CD4-positive, alpha-beta T cell treated with Interleukin-21 for 1 hour (primary cell): Measurements from ENCODE around the gene ADGRV1.
A peak's percentile ranks its signal among the peaks of the same experiment; 100 is the strongest.
"Not testable (repeated sequence)": the region's sequence is repeated elsewhere in the genome, so short reads cannot be mapped to it uniquely, and the experiment has no call there.

ENCODE experiments used
- DNase-seq: peaks from one replicate; pipeline ENCODE4 v3.0.0-alpha.2; 2020

The ADGRV1 gene

DNA sequence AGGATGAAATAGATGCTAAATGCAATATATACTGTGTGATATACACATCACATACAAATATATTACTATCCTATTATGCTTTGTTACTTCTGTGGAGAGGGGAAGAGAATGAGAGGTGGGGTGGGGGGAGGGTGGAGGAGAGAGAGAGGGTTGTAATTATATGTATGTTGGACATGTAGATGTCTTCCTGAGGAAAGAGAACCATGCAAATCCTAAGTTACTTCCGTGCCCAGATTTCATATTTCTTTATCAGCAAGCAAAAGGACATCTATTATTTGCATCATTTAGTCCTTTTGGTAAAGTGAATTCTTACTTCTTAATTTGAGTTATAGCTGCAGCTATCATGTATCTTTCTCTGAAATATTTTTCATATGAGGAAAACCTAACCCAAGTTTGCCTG, 187.5 kb downstream of the ADGRV1 start:
- no peak for DNase-seq

DNA sequence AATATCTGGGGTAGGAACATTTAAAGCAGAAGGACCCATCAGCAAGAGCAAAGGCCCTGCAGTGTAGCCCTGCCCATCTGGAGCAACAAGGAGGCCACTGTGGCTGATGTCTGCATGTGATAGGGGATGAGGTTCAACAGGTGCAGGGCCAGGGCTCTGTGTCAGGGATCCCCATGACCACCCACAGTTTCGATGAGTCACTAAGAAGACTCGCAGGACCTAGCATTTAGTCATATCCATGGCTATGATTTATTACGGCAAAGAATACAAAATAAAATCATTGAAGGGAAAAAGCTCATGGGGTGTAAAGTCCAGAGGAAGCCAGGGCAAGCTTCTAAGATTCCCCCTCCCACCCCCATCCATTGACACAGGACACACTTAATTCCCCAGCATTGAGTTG, 188.6 kb downstream of the ADGRV1 start:
- DNase-seq: no peak

DNA sequence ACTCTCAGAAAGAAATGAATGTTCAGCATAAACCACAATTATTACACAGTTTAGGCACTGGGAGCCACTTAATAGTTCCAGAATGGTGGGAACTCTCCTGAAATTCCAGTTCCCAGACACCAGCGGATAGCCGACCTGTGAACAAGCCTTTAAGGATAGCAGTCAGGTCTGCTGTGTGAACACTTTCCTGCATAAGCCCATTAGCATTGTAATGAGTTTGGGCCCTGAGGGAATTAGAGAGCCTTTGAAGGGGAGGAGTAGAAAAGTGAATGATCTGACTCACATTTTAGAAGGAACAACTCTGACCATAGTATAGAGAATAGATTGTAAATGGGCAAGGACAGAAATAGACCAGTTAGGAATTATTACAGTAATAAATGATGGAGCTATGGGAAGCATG, 189.1 kb downstream of the ADGRV1 start:
- DNase-seq: no peak

- DNase-seq: no peak
Observed at GRCh38 chr5:90759119-90759518, 200.5 kb downstream of the ADGRV1 start.

- no peak for DNase-seq
Observed at GRCh38 chr5:90767710-90768109, 209.1 kb downstream of the ADGRV1 start.

DNA sequence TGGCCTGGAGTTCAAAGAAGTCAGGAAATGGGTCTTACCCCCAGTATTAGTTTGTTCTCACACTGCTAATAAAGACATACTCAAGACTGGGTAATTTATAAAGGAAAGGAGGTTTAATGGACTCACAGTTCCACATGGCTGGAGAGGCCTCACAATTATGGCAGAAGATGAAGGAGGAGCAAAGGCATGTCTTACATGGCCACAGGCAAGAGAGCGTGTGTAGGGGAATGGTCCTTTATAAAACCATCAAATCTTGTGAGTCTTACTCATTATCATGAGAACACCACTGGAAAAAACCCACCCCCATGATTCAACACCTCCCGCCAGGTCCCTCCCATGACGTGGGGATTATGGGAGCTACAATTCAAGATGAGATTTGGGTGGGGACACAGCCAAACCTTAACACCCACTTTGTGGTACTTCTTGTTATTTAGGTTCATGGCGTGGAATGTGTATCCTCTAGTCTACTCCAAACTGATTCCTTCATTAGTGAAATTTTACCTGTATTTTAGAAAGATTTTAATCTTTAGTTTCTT, 211.5 kb downstream of the ADGRV1 start:
- DNase-seq: not testable (repeated sequence)

DNA sequence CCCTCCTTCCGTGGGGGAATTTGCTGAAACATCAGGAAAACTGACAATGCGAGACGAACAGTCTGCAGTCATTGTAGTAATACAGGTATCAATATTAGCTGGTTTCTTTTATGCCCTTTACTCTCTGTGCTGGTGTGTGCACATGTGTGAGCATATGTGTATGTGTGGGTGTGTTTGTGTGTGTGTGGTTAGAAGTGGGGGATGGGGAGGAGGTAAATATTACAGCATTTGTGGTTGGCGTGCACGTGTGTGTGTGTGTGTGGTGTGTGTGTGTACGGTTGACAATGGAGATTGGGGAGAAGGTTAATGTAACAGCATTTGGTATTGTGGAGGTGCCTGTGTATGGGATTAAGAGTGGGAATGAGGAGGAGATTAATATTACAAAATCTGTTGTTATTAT, 219.4 kb downstream of the ADGRV1 start:
- DNase-seq: no peak

- DNase-seq: peak; percentile 64
Observed at GRCh38 chr5:90783460-90784333, 225.1 kb downstream of the ADGRV1 start.

GRCh38 chr5:90786756-90787155, 228.2 kb downstream of the ADGRV1 start:
- DNase-seq: no peak

DNA sequence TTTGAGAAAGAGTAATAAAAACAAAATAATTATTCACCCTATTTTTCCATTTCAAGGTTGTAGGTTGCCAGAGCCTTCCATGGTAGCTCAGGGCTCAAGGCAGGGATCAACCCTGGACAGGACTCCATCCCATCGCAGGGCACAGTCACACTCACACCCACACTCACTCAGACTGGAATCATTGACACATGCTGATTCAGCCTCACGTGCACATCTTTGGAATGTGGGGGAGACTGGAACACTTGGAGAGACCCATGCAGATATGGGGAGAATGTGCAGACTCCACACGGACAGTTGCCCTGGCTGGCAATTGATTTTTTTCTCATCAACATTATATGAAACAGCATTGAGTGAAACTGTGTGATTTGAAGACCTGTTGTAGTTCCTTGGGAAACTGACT, 234.1 kb downstream of the ADGRV1 start:
- no peak for DNase-seq

DNA sequence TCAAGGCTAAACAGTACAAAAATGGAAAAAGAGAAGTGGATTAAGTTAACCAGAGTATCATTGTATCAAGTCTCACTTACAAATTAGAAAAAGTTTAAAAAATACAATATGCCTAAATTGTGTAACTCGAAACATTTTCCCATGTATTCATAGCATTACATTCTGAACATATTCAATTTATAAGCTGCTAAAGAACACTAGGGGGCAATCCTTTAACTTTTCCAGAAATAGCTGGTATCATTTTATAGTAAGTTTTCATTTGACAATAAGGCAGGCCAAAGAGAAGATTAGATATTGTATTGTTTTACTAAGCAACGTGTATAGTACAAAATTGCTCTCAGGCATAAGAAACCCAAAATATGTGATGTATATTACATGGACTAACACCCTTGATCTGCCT, 234.6 kb downstream of the ADGRV1 start:
- DNase-seq: no peak

DNA sequence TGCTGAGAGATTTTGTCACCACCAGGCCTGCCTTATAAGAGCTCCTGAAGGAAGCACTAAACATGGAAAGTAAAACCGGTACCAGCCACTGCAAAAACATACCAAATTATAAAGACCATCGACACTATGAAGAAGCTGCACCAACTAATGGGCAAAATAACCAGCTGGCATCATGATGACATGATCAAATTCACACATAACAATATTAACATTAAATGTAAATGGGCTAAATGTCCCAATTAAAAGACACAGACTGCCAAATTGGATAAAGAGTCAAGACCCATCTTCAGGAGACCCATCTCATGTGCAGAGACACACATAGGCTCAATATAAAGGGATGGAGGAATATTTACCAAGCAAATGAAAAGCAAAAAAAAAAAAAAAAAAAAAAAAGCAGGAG, 238.3 kb downstream of the ADGRV1 start:
- DNase-seq: not testable (repeated sequence)

GRCh38 chr5:90800082-90800481, 241.5 kb downstream of the ADGRV1 start:
- not testable (repeated sequence) for DNase-seq

DNA sequence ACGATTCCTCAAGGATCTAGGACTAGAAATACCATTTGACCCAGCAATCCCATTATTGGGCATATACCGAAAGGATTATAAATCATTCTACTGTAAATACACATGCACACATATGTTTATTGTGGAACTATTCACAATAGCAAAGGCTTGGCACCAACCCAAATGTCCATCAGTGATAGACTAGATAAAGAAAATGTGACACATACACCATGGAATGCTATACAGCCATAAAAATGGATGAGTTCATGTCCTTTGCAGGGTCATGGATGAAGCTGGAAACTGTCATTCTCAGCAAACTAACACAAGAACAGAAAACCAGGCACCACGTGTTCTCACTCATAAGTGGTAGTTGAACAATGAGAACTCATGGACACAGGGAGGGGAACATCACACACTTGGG, 241.9 kb downstream of the ADGRV1 start:
- not testable (repeated sequence) for DNase-seq

DNA sequence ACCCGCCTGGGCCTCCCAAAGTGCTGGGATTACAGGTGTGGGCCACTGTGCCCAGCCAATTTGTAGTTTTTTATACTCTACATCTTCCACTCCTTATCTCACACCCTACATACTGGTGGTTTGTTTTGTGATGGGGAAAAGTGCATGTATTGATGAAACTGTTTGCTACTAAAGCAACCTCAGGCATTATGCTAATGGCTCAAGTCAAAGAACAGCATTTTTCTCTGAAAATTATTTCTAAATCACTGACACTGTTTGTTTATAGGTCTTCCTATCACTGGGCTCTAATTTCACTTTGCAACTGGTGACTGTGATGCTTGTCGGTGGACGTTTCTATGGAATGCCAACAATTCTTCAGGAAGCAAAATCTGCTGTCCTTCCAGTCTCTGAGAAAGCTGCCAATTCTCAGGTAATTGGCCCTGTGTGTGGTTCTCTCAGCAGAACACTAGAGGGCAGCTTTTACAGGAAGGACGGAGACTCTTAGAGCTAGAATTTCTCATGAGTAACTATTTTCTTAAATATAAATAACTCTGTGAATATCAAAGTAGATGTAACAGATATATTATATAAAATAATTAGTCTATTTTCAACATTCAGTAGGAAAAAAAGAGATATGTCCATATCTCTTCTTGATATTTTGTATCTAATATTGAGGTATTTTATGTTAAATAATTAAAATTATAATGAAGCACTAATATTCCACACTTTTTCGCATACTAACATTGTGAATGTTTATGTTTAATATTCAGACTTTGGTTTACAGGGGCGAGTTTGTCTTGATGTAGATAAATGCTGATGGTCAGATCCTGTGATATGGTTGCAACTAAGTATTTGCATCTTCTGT, 244.1 kb downstream of the ADGRV1 start:
- peak; percentile 14 for DNase-seq

DNA sequence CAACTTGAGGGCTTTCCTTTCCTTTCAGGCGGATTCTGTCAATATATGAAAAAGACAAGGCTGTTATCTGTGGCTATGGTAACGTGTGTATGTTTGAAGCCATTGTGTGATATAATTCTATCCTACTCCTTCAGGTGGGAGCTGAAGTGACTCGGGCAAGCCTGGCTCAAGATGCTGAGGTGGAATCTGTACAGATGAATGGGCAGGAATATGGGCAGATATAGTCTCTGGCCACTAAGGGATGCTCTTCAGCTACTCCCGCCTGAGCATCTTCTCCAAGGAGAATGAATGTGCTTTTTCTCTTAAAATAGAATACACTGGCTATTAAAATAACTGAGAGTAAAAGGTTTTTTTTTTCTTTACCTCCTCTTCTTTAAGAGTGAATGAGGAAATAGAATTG, 244.8 kb downstream of the ADGRV1 start:
- no peak for DNase-seq

DNA sequence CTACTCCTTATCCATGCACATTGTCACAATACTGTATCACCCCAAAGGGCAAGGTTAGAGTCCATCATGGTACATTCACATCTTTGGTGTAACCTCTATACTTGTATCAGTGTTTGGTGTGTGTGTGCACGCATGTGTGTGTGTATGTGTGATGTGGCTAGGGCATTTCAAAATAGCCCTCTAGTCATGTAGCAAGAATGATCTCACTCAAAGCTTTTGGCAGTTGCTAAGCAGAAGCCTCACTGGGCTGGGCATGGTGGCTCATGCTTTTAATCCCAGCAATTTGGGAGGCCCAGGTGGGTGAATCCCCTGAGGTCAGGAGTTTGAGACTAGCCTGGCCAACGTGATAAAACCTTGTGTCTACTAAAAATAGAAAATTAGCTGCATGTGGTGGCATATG, 245.3 kb downstream of the ADGRV1 start:
- DNase-seq: no peak

GRCh38 chr5:90807496-90807895, 248.9 kb downstream of the ADGRV1 start:
- no peak for DNase-seq

GRCh38 chr5:90809311-90810056, 250.9 kb downstream of the ADGRV1 start:
- DNase-seq: no peak

DNA sequence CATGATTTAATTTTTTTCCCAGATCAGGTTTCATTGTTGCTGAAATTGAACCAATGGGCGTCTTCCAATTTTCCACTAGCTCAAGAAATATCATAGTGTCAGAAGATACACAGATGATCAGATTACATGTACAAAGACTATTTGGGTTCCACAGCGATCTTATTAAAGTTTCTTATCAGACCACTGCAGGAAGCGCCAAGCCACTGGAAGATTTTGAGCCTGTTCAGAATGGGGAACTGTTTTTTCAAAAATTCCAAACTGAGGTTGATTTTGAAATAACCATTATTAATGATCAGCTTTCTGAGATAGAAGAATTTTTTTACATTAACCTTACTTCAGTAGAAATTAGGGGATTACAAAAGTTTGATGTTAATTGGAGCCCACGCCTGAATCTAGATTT, 251.6 kb downstream of the ADGRV1 start:
- no peak for DNase-seq

GRCh38 chr5:90813392-90813791, 254.8 kb downstream of the ADGRV1 start:
- DNase-seq: no peak

DNA sequence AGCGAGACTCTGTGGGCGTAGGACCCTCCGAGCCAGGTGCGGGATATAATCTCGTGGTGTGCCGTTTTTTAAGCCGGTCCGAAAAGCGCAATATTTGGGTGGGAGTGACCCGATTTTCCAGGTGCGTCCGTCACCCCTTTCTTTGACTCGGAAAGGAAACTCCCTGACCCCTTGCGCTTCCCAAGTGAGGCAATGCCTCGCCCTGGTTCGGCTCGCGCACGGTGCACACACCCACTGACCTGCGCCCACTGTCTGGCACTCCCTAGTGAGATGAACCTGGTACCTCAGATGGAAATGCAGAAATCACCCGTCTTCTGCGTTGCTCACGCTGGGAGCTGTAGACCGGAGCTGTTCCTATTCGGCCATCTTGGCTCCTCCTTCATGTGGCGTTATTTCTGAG, 263.5 kb downstream of the ADGRV1 start:
- not testable (repeated sequence) for DNase-seq

GRCh38 chr5:90824436-90824835, 265.8 kb downstream of the ADGRV1 start:
- DNase-seq: no peak
